Osteocyte (in vitro differentiated cells): ENCODE measurements around the gene SPDL1. TPM values are rescaled to one million over a fixed set of nuclear protein-coding genes. Genes with fewer than 3 reads are reported as not detected.

Experiments used
- DNase-seq: peaks from one replicate; pipeline ENCODE4 v3.0.0; 2021; ENCODE audit warnings: mixed read lengths; ENCODE audit not compliant: unreplicated experiment; ENCODE audit errors: extremely low spot score
- H3K27ac Mint-ChIP-seq: one replicate; pipeline ENCODE4 v1.8.0; 2021; ENCODE audit warnings: mild to moderate bottlenecking, mixed read lengths; ENCODE audit not compliant: unreplicated experiment
- H3K27me3 Mint-ChIP-seq: one replicate; pipeline ENCODE4 v1.8.0; 2021; ENCODE audit warnings: mixed read lengths; ENCODE audit not compliant: unreplicated experiment
- H3K36me3 Mint-ChIP-seq: one replicate; pipeline ENCODE4 v1.8.0; 2021; ENCODE audit warnings: mixed read lengths; ENCODE audit not compliant: unreplicated experiment
- H3K4me1 Mint-ChIP-seq: one replicate; pipeline ENCODE4 v1.8.0; 2021; ENCODE audit warnings: mixed read lengths; ENCODE audit not compliant: unreplicated experiment
- H3K4me3 Mint-ChIP-seq: one replicate; pipeline ENCODE4 v1.8.0; 2021; ENCODE audit warnings: mild to moderate bottlenecking, moderate library complexity, mixed read lengths; ENCODE audit not compliant: unreplicated experiment
- H3K9me3 Mint-ChIP-seq: one replicate; pipeline ENCODE4 v1.8.0; 2021; ENCODE audit warnings: mixed read lengths; ENCODE audit not compliant: unreplicated experiment
- CTCF ChIP-seq: fragments of 200-600 bp; sonication (generic); IDR thresholded peaks from 2 replicates; pipeline ENCODE4 v1.5.0; 2021; ENCODE audit warnings: antibody characterized with exemption, mild to moderate bottlenecking, moderate library complexity
- total RNA-seq: library from RNA; stranded (reverse); gene quantifications from 2 replicates; pipeline ENCODE4 v1.2.1, GENCODE V29; 2021

The SPDL1 gene
- total RNA-seq, 1 donor from 2014 or later = 40.4 TPM

GRCh38 chr5:169637549-169638121, 54.1 kb downstream of the SPDL1 start:
- no peak overlapping the region for H3K27ac Mint-ChIP-seq
- no peaks in the 10 kb centered on the region for H3K27me3 Mint-ChIP-seq
- H3K4me1 Mint-ChIP-seq = peaks cover 7% of the 10 kb centered on the region
- DNase-seq = no peak
- H3K36me3 Mint-ChIP-seq = peaks cover 2% of the 10 kb centered on the region
- H3K4me3 Mint-ChIP-seq = no peak overlapping the region
- H3K9me3 Mint-ChIP-seq = peaks cover 14% of the 10 kb centered on the region
- no peak for TF ChIP-seq CTCF

- no peaks in the 10 kb centered on the region for H3K27me3 Mint-ChIP-seq
These were observed 57.7 kb downstream of the SPDL1 start for GRCh38 chr5:169641253-169641652.

GRCh38 chr5:169646856-169647255, 63.3 kb downstream of the SPDL1 start:
- Mint-ChIP-seq H3K27ac (no peak overlapping the region), H3K36me3 (no peaks in the 10 kb centered on the region), H3K27me3 (no peaks in the 10 kb centered on the region), H3K4me1 (peaks cover 10% of the 10 kb centered on the region), H3K9me3 (no peaks in the 10 kb centered on the region), H3K4me3 (no peak overlapping the region)
- DNase-seq = no peak
- no peak for TF ChIP-seq CTCF

More at GRCh38 chr5:169641253-169641652, 57.7 kb downstream of the SPDL1 start:
- Mint-ChIP-seq H3K9me3 (peaks cover 6% of the 10 kb centered on the region), H3K27ac (no peak overlapping the region), H3K4me1 (no peaks in the 10 kb centered on the region), H3K4me3 (no peak overlapping the region), H3K36me3 (peaks cover 2% of the 10 kb centered on the region)
- no peak for DNase-seq
- no peak for TF ChIP-seq CTCF

GRCh38 chr5:169647566-169647965, 64.0 kb downstream of the SPDL1 start:
- H3K9me3 Mint-ChIP-seq = no peaks in the 10 kb centered on the region
- no peak overlapping the region for H3K27ac Mint-ChIP-seq
- no peaks in the 10 kb centered on the region for H3K27me3 Mint-ChIP-seq
- peaks cover 10% of the 10 kb centered on the region for H3K4me1 Mint-ChIP-seq
- no peaks in the 10 kb centered on the region for H3K36me3 Mint-ChIP-seq
- no peak overlapping the region for H3K4me3 Mint-ChIP-seq
- no peak for TF ChIP-seq CTCF
- DNase-seq = no peak

- H3K4me3 Mint-ChIP-seq = no peak overlapping the region
- TF ChIP-seq CTCF = no peak
- H3K27me3 Mint-ChIP-seq = no peaks in the 10 kb centered on the region
- H3K27ac Mint-ChIP-seq = no peak overlapping the region
- DNase-seq = no peak
- no peaks in the 10 kb centered on the region for H3K9me3 Mint-ChIP-seq
- no peaks in the 10 kb centered on the region for H3K36me3 Mint-ChIP-seq
- H3K4me1 Mint-ChIP-seq = peaks cover 10% of the 10 kb centered on the region
These were observed 65.2 kb downstream of the SPDL1 start for GRCh38 chr5:169648725-169649310.
